ENCODE data around the gene EXOC4. TPM values are rescaled to one million over a fixed set of nuclear protein-coding genes. Genes with fewer than 3 reads are reported as not detected.
A peak's percentile ranks its signal among the peaks of the same experiment; 100 is the strongest.

Gene EXOC4
- total and polyA plus RNA-seq, 7 experiments from 2014 or later: 44.1 to 106 (median 74.2) TPM

GRCh38 chr7:133593561-133593960 is 340.7 kb downstream of the EXOC4 start:
- H3K4me1 Mint-ChIP-seq: peaks cover 0 to 6% (median 2%) of the 10 kb centered on the region in 7 donors
- Histone ChIP-seq H3K27ac (ENCODE audit: low read depth, low read length) (no peak overlapping the region), H3K36me3 (ENCODE audit: control insufficient read depth in 2 of 3, insufficient read depth in 3 of 3, low read length in 3 of 3) (no peaks in the 10 kb centered on the region), H3K4me1 (ENCODE audit: control insufficient read depth in 2 of 2, insufficient read depth in 2 of 2, low read length in 2 of 2) (no peaks in the 10 kb centered on the region), H3K27me3 (ENCODE audit: control insufficient read depth in 2 of 2, insufficient read depth in 2 of 2, low read length in 2 of 2) (no peaks in the 10 kb centered on the region), H3K4me3 (ENCODE audit: low read length) (no peak overlapping the region), H3K9me3 (ENCODE audit: control insufficient read depth in 2 of 3, low read length in 3 of 3) (no peaks in the 10 kb centered on the region)
- no peak overlapping the region for H3K27ac Mint-ChIP-seq
- H3K4me3 Mint-ChIP-seq: no peak overlapping the region
- H3K27me3 Mint-ChIP-seq: no peaks in the 10 kb centered on the region
- intact Hi-C loops (cut with micrococcal nuclease): no loop called here
- peaks cover 0 to 5% (median 0%) of the 10 kb centered on the region in 11 donors for H3K9me3 Mint-ChIP-seq
- H3K36me3 Mint-ChIP-seq: peaks cover 3 to 45% (median 25%) of the 10 kb centered on the region in 5 donors
- CTCF ChIA-PET: no interaction called here
- no peak for ATAC-seq
- POLR2A ChIA-PET: no interaction called here
- DNase-seq: no peak

GRCh38 chr7:133601617-133602016 is 348.7 kb downstream of the EXOC4 start:
- no peaks in the 10 kb centered on the region for H3K9me3 ChIP-seq (ENCODE audit: control insufficient read depth in 2 of 3, low read length in 3 of 3)
- no peaks in the 10 kb centered on the region for H3K27me3 ChIP-seq (ENCODE audit: control insufficient read depth in 2 of 2, insufficient read depth in 2 of 2, low read length in 2 of 2)
- peak overlapping the region in 1 of 9 donors; percentile 59 for H3K27ac Mint-ChIP-seq
- no peak overlapping the region for H3K4me3 ChIP-seq (ENCODE audit: low read length)
- DNase-seq: no peak
- no peaks in the 10 kb centered on the region for H3K4me1 ChIP-seq (ENCODE audit: control insufficient read depth in 2 of 2, insufficient read depth in 2 of 2, low read length in 2 of 2)
- ChIA-PET CTCF (no interaction called here), POLR2A (no interaction called here)
- H3K9me3 Mint-ChIP-seq: no peaks in the 10 kb centered on the region
- ATAC-seq: no peak
- H3K4me3 Mint-ChIP-seq: no peak overlapping the region
- peaks cover 0 to 9% (median 4%) of the 10 kb centered on the region in 7 donors for H3K4me1 Mint-ChIP-seq
- no peak overlapping the region for H3K27ac ChIP-seq (ENCODE audit: low read depth, low read length)
- no peaks in the 10 kb centered on the region for H3K27me3 Mint-ChIP-seq
- H3K36me3 ChIP-seq (ENCODE audit: control insufficient read depth in 2 of 3, insufficient read depth in 3 of 3, low read length in 3 of 3): no peaks in the 10 kb centered on the region
- peaks cover 1 to 22% (median 1%) of the 10 kb centered on the region in 5 donors for H3K36me3 Mint-ChIP-seq
- intact Hi-C loops (cut with micrococcal nuclease): no loop called here

GRCh38 chr7:133602291-133602690 is 349.4 kb downstream of the EXOC4 start:
- H3K27ac Mint-ChIP-seq: no peak overlapping the region
- H3K9me3 Mint-ChIP-seq: no peaks in the 10 kb centered on the region
- DNase-seq: no peak
- no peak overlapping the region for H3K4me3 Mint-ChIP-seq
- Histone ChIP-seq H3K4me3 (ENCODE audit: low read length) (no peak overlapping the region), H3K27ac (ENCODE audit: low read depth, low read length) (no peak overlapping the region), H3K36me3 (ENCODE audit: control insufficient read depth in 2 of 3, insufficient read depth in 3 of 3, low read length in 3 of 3) (no peaks in the 10 kb centered on the region), H3K27me3 (ENCODE audit: control insufficient read depth in 2 of 2, insufficient read depth in 2 of 2, low read length in 2 of 2) (no peaks in the 10 kb centered on the region), H3K9me3 (ENCODE audit: control insufficient read depth in 2 of 3, low read length in 3 of 3) (no peaks in the 10 kb centered on the region), H3K4me1 (ENCODE audit: control insufficient read depth in 2 of 2, insufficient read depth in 2 of 2, low read length in 2 of 2) (no peaks in the 10 kb centered on the region)
- peaks cover 0 to 9% (median 4%) of the 10 kb centered on the region in 7 donors for H3K4me1 Mint-ChIP-seq
- intact Hi-C loops (cut with micrococcal nuclease): no loop called here
- peaks cover 0 to 22% (median 4%) of the 10 kb centered on the region in 5 donors for H3K36me3 Mint-ChIP-seq
- POLR2A ChIA-PET: no interaction called here
- CTCF ChIA-PET: no interaction called here
- no peaks in the 10 kb centered on the region for H3K27me3 Mint-ChIP-seq
- no peak for ATAC-seq

GRCh38 chr7:133606991-133607390 is 354.1 kb downstream of the EXOC4 start:
- ATAC-seq (no peak), DNase-seq (no peak)
- Histone ChIP-seq H3K4me3 (ENCODE audit: low read length) (no peak overlapping the region), H3K27ac (ENCODE audit: low read depth, low read length) (no peak overlapping the region), H3K27me3 (ENCODE audit: control insufficient read depth in 2 of 2, insufficient read depth in 2 of 2, low read length in 2 of 2) (no peaks in the 10 kb centered on the region), H3K4me1 (ENCODE audit: control insufficient read depth in 2 of 2, insufficient read depth in 2 of 2, low read length in 2 of 2) (no peaks in the 10 kb centered on the region), H3K9me3 (ENCODE audit: control insufficient read depth in 2 of 3, low read length in 3 of 3) (no peaks in the 10 kb centered on the region), H3K36me3 (ENCODE audit: control insufficient read depth in 2 of 3, insufficient read depth in 3 of 3, low read length in 3 of 3) (no peaks in the 10 kb centered on the region)
- H3K36me3 Mint-ChIP-seq: peaks cover 0 to 30% (median 4%) of the 10 kb centered on the region in 5 donors
- H3K27ac Mint-ChIP-seq: no peak overlapping the region
- POLR2A ChIA-PET: no interaction called here
- CTCF ChIA-PET: no interaction called here
- no peak overlapping the region for H3K4me3 Mint-ChIP-seq
- intact Hi-C loops (cut with micrococcal nuclease): no loop called here
- no peaks in the 10 kb centered on the region for H3K9me3 Mint-ChIP-seq
- H3K4me1 Mint-ChIP-seq: peaks cover 0 to 4% (median 0%) of the 10 kb centered on the region in 7 donors
- H3K27me3 Mint-ChIP-seq: no peaks in the 10 kb centered on the region

- H3K27me3 ChIP-seq (ENCODE audit: control insufficient read depth in 2 of 2, insufficient read depth in 2 of 2, low read length in 2 of 2): no peaks in the 10 kb centered on the region
- ATAC-seq (no peak), DNase-seq (no peak)
- no peak overlapping the region for H3K27ac ChIP-seq (ENCODE audit: low read depth, low read length)
- POLR2A ChIA-PET: no interaction called here
- no peaks in the 10 kb centered on the region for H3K9me3 ChIP-seq (ENCODE audit: control insufficient read depth in 2 of 3, low read length in 3 of 3)
- H3K4me1 ChIP-seq (ENCODE audit: control insufficient read depth in 2 of 2, insufficient read depth in 2 of 2, low read length in 2 of 2): no peaks in the 10 kb centered on the region
- H3K36me3 ChIP-seq (ENCODE audit: control insufficient read depth in 2 of 3, insufficient read depth in 3 of 3, low read length in 3 of 3): no peaks in the 10 kb centered on the region
- peaks cover 0 to 2% (median 0%) of the 10 kb centered on the region in 11 donors for H3K9me3 Mint-ChIP-seq
- H3K4me1 Mint-ChIP-seq: peaks cover 0 to 4% (median 0%) of the 10 kb centered on the region in 7 donors
- CTCF ChIA-PET: no interaction called here
- no peak overlapping the region for H3K4me3 ChIP-seq (ENCODE audit: low read length)
- H3K27me3 Mint-ChIP-seq: no peaks in the 10 kb centered on the region
- no peak overlapping the region for H3K27ac Mint-ChIP-seq
- peaks cover 0 to 43% (median 17%) of the 10 kb centered on the region in 5 donors for H3K36me3 Mint-ChIP-seq
- intact Hi-C loops (cut with micrococcal nuclease): no loop called here
- H3K4me3 Mint-ChIP-seq: no peak overlapping the region
These were observed 356.9 kb downstream of the EXOC4 start for GRCh38 chr7:133609806-133610205.

GRCh38 chr7:133611955-133612354 is 359.1 kb downstream of the EXOC4 start:
- no peaks in the 10 kb centered on the region for H3K9me3 ChIP-seq (ENCODE audit: control insufficient read depth in 2 of 3, low read length in 3 of 3)
- POLR2A ChIA-PET: no interaction called here
- H3K4me1 ChIP-seq (ENCODE audit: control insufficient read depth in 2 of 2, insufficient read depth in 2 of 2, low read length in 2 of 2): no peaks in the 10 kb centered on the region
- DNase-seq (no peak), ATAC-seq (no peak)
- CTCF ChIA-PET: no interaction called here
- H3K27me3 Mint-ChIP-seq: no peaks in the 10 kb centered on the region
- no peak overlapping the region for H3K27ac Mint-ChIP-seq
- H3K9me3 Mint-ChIP-seq: peaks cover 0 to 2% (median 0%) of the 10 kb centered on the region in 11 donors
- no peaks in the 10 kb centered on the region for H3K36me3 ChIP-seq (ENCODE audit: control insufficient read depth in 2 of 3, insufficient read depth in 3 of 3, low read length in 3 of 3)
- no peak overlapping the region for H3K27ac ChIP-seq (ENCODE audit: low read depth, low read length)
- H3K4me1 Mint-ChIP-seq: peaks cover 0 to 4% (median 0%) of the 10 kb centered on the region in 7 donors
- no peaks in the 10 kb centered on the region for H3K27me3 ChIP-seq (ENCODE audit: control insufficient read depth in 2 of 2, insufficient read depth in 2 of 2, low read length in 2 of 2)
- no peak overlapping the region for H3K4me3 ChIP-seq (ENCODE audit: low read length)
- no peak overlapping the region for H3K4me3 Mint-ChIP-seq
- peaks cover 0 to 43% (median 13%) of the 10 kb centered on the region in 5 donors for H3K36me3 Mint-ChIP-seq
- intact Hi-C loops (cut with micrococcal nuclease): no loop called here

- Histone ChIP-seq H3K4me1 (ENCODE audit: control insufficient read depth in 2 of 2, insufficient read depth in 2 of 2, low read length in 2 of 2) (no peaks in the 10 kb centered on the region), H3K27me3 (ENCODE audit: control insufficient read depth in 2 of 2, insufficient read depth in 2 of 2, low read length in 2 of 2) (no peaks in the 10 kb centered on the region), H3K4me3 (ENCODE audit: low read length) (no peak overlapping the region), H3K36me3 (ENCODE audit: control insufficient read depth in 2 of 3, insufficient read depth in 3 of 3, low read length in 3 of 3) (no peaks in the 10 kb centered on the region), H3K9me3 (ENCODE audit: control insufficient read depth in 2 of 3, low read length in 3 of 3) (no peaks in the 10 kb centered on the region), H3K27ac (ENCODE audit: low read depth, low read length) (no peak overlapping the region)
- Mint-ChIP-seq H3K4me1 (peaks cover 0 to 4% (median 0%) of the 10 kb centered on the region in 7 donors), H3K9me3 (peaks cover 0 to 2% (median 0%) of the 10 kb centered on the region in 11 donors), H3K27ac (no peak overlapping the region), H3K36me3 (peaks cover 0 to 43% (median 14%) of the 10 kb centered on the region in 5 donors), H3K4me3 (no peak overlapping the region), H3K27me3 (no peaks in the 10 kb centered on the region)
- CTCF ChIA-PET: interaction anchor here (0.6 kb wide), 1 partner anchor 135 kb away, joined by 3 read pairs; no protein-coding TSS in a partner anchor
- POLR2A ChIA-PET: no interaction called here
- DNase-seq: no peak
- no peak for ATAC-seq
- intact Hi-C loops (cut with micrococcal nuclease): no loop called here
These were observed 360.4 kb downstream of the EXOC4 start for GRCh38 chr7:133613250-133613790.

Measured in naive thymus-derived CD4-positive, alpha-beta T cell (primary cell).